ENCODE results near the gene PDLIM4.

DNA sequence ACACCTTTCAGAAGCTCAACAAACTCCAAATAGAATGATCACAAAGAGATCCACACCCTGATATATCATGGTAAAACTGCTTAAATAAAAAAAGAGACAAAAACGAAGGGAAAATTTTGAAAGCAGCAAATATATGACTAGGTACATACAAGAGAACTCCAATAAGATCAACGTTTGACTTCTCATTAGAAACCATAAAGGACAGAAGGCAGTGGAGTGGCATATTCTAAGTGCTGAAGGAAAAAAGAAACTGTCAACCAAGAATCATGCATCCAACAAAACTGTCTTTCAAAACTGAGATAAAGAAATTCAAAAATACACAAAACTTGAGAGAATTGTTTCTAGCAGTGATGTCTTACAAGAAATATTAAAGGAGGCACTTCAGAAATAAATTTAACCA, 47.9 kb downstream of the PDLIM4 start:
- TF ChIP-seq, protein P1, sequence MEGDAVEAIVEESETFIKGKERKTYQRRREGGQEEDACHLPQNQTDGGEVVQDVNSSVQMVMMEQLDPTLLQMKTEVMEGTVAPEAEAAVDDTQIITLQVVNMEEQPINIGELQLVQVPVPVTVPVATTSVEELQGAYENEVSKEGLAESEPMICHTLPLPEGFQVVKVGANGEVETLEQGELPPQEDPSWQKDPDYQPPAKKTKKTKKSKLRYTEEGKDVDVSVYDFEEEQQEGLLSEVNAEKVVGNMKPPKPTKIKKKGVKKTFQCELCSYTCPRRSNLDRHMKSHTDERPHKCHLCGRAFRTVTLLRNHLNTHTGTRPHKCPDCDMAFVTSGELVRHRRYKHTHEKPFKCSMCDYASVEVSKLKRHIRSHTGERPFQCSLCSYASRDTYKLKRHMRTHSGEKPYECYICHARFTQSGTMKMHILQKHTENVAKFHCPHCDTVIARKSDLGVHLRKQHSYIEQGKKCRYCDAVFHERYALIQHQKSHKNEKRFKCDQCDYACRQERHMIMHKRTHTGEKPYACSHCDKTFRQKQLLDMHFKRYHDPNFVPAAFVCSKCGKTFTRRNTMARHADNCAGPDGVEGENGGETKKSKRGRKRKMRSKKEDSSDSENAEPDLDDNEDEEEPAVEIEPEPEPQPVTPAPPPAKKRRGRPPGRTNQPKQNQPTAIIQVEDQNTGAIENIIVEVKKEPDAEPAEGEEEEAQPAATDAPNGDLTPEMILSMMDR (IDR thresholded peaks at IDR 0.05; ENCODE audit: low read depth, low read length, poor library complexity, severe bottlenecking): no peak
- TF ChIP-seq EZH2phosphoT487 (IDR thresholded peaks at IDR 0.05; ENCODE audit: borderline replicate concordance, low read length): no peak
